Glutamatergic neuron (in vitro differentiated cells): Measurements from ENCODE around the gene YPEL1. TPM values are rescaled to one million over a fixed set of nuclear protein-coding genes. Genes with fewer than 3 reads are reported as not detected.

ENCODE experiments used
- DNase-seq: peaks from one replicate; pipeline ENCODE4 v3.0.0; 2022
- H3K27ac Mint-ChIP-seq: one replicate; pipeline ENCODE4 v1.8.0; 2020; ENCODE audit warnings: mild to moderate bottlenecking, mixed read lengths, inconsistent platforms; ENCODE audit not compliant: unreplicated experiment
- H3K27me3 Mint-ChIP-seq: one replicate; pipeline ENCODE4 v1.8.0; 2020; ENCODE audit warnings: mild to moderate bottlenecking, moderate library complexity, mixed read lengths, inconsistent platforms; ENCODE audit not compliant: unreplicated experiment
- H3K36me3 Mint-ChIP-seq: one replicate; pipeline ENCODE4 v1.8.0; 2020; ENCODE audit warnings: mild to moderate bottlenecking, mixed read lengths, inconsistent platforms; ENCODE audit not compliant: unreplicated experiment
- H3K4me1 Mint-ChIP-seq: one replicate; pipeline ENCODE4 v1.8.0; 2020; ENCODE audit warnings: mild to moderate bottlenecking, low read depth, mixed read lengths, inconsistent platforms; ENCODE audit not compliant: unreplicated experiment
- H3K4me3 Mint-ChIP-seq: one replicate; pipeline ENCODE4 v1.8.0; 2020; ENCODE audit warnings: mild to moderate bottlenecking, mixed read lengths, inconsistent platforms; ENCODE audit not compliant: unreplicated experiment
- H3K9me3 Mint-ChIP-seq: one replicate; pipeline ENCODE4 v1.8.0; 2020; ENCODE audit warnings: mild to moderate bottlenecking, moderate library complexity, mixed read lengths, inconsistent platforms; ENCODE audit not compliant: unreplicated experiment
- CTCF ChIP-seq: fragments of 200-600 bp; sonication (generic); IDR thresholded peaks from one replicate; pipeline ENCODE4 v1.5.0; 2021; ENCODE audit not compliant: partially characterized antibody, unreplicated experiment
- long read RNA-seq: library from polyadenylated mRNA; unstranded; transcript quantifications from one replicate; pipeline ENCODE4 v2.0.0, GENCODE V29; 2020; ENCODE audit not compliant: unreplicated experiment
- total RNA-seq: library from RNA; stranded (reverse); fragmentation: NEBNext Ultra II Directional; extraction: Animal tissue kit (Norgen Biotek cat#: 25700); gene quantifications from one replicate; pipeline ENCODE4 v1.2.1, GENCODE V29; 2021; ENCODE audit not compliant: unreplicated experiment

The YPEL1 gene
- total RNA-seq, result 71.2 TPM
- long read RNA-seq, full-length matches to known transcripts, result 8 of 24 reads
- long read RNA-seq, partial matches to known transcripts, result 4 of 24 reads
- long read RNA-seq, other reads (novel, unspliced or antisense), result 12 of 24 reads

- no peaks in the 10 kb centered on the region for H3K36me3 Mint-ChIP-seq
- peak within 1 kb of the TSS; percentile 99 for H3K4me3 Mint-ChIP-seq
These were observed at the start of gene YPEL1 for GRCh38 chr22:21735200-21736083. TSS of gene YPEL1 (minus strand) at chr22:21735794. CDS start at chr22:21710744, 25,050 bp downstream.

DNA sequence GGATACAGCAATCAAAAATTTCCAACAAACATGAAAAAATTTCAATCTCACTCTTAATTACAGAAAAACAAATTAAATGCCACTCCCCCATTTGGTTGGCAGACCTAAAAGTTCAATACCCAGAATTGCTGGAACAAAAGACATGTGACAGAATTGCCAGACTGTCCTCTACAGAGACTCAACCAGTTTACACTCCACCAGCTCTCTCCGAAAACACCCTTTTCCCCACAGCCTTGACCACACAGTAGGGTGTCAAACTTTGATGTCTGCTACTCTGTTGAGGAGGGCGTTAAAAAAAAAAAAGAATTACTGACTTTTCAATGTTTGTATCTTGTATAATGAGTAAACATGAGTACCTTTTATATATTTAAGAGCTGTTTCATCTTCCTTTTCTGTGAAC lies 44.7 kb upstream of the YPEL1 start:
- no peak for DNase-seq
- Mint-ChIP-seq H3K27ac (no peak overlapping the region), H3K9me3 (peaks cover 7% of the 10 kb centered on the region), H3K27me3 (no peaks in the 10 kb centered on the region), H3K4me3 (no peak overlapping the region), H3K36me3 (no peaks in the 10 kb centered on the region), H3K4me1 (peaks cover 3% of the 10 kb centered on the region)
- TF ChIP-seq CTCF, result no peak

More at GRCh38 chr22:21735200-21736083, at the start of gene YPEL1:
- H3K27me3 Mint-ChIP-seq, result peaks cover 8% of the 10 kb centered on the region
- peak; percentile 99 for DNase-seq
- peaks cover 15% of the 10 kb centered on the region for H3K4me1 Mint-ChIP-seq
- H3K27ac Mint-ChIP-seq, result peak within 1 kb of the TSS; percentile 85
- peaks cover 13% of the 10 kb centered on the region for H3K9me3 Mint-ChIP-seq
- TF ChIP-seq CTCF, result no peak

DNA sequence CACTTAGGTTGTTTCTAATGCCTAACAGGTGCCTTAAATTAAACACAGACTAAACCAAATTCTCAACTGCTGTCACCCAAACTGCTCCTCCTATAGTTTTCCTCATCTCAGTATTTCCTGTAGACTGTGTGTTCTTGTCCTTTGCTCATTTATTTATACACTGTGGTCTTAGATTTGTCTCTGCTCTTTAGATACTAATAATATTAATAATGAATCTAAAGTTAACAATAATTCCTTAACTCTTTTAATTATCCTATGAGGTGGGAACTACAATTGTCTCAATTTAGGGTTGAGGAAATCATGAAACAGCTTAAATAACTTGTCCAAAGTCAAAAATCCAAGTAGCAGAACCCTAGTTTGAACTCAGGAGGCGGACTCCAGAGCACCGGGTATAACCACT lies 43.9 kb upstream of the YPEL1 start:
- Mint-ChIP-seq H3K27me3 (no peaks in the 10 kb centered on the region), H3K4me1 (peaks cover 7% of the 10 kb centered on the region), H3K4me3 (no peak overlapping the region), H3K9me3 (peaks cover 7% of the 10 kb centered on the region), H3K27ac (no peak overlapping the region), H3K36me3 (no peaks in the 10 kb centered on the region)
- no peak for DNase-seq
- TF ChIP-seq CTCF, result no peak

- no peak overlapping the region for H3K27ac Mint-ChIP-seq
- DNase-seq, result no peak
- peaks cover 2% of the 10 kb centered on the region for H3K27me3 Mint-ChIP-seq
- no peak overlapping the region for H3K4me3 Mint-ChIP-seq
- H3K36me3 Mint-ChIP-seq, result no peaks in the 10 kb centered on the region
- TF ChIP-seq CTCF, result no peak
- peaks cover 6% of the 10 kb centered on the region for H3K9me3 Mint-ChIP-seq
- peaks cover 7% of the 10 kb centered on the region for H3K4me1 Mint-ChIP-seq
These were observed 43.2 kb upstream of the YPEL1 start for GRCh38 chr22:21778705-21779363.
